Ovary (tissue), 9 donors: ENCODE data around the gene ZNF609. TPM values are rescaled to one million over a fixed set of nuclear protein-coding genes. Genes with fewer than 3 reads are reported as not detected.
"Not testable (repeated sequence)": the region's sequence is repeated elsewhere in the genome, so short reads cannot be mapped to it uniquely, and the experiment has no call there.

Experiments used
- DNase-seq, 5 donors: peaks; one replicate each; pipeline ENCODE4 v3.0.0-alpha.2; 2019 to 2020
- H3K27ac ChIP-seq, 2 donors: fragments of 200-600 bp; one replicate each; pipeline versions ENCODE4 v1.5.1 to v1.8.0; 2019 to 2022
- H3K27me3 ChIP-seq: fragments of 200-600 bp; one replicate; pipeline ENCODE4 v1.8.0; 2022
- H3K36me3 ChIP-seq: fragments of 200-600 bp; sonication (generic); one replicate; pipeline ENCODE4 v1.5.1; 2019
- H3K4me1 ChIP-seq: one replicate; pipeline ENCODE4 v1.8.1; 2013; ENCODE audit warnings: mild to moderate bottlenecking, moderate library complexity; ENCODE audit not compliant: insufficient read depth
- H3K4me3 ChIP-seq: fragments of 200-600 bp; sonication (generic); one replicate; pipeline ENCODE4 v1.5.1; 2017
- H3K9me3 ChIP-seq, 2 donors: fragments of 200-600 bp in 1 of 2; sonication (generic) in 1 of 2; one replicate each; pipeline versions ENCODE4 v1.5.1 to v1.8.1; 2013 to 2019; ENCODE audit warnings: mild to moderate bottlenecking in 1 of 2, moderate library complexity in 1 of 2
- EP300 ChIP-seq: sonication (generic); formaldehyde crosslinking; IDR thresholded peaks from one replicate; pipeline ENCODE4 v1.6.1; 2017; ENCODE audit warnings: antibody characterized with exemption
- POLR2A ChIP-seq: fragments of 450-650 bp; IDR thresholded peaks from one replicate; pipeline ENCODE4 v1.6.1; 2017; ENCODE audit warnings: antibody characterized with exemption, mild to moderate bottlenecking, moderate library complexity
- WGBS, 3 donors: extraction: QIAGEN DNeasy Blood & Tissue Kit in 1 of 3; methylation state at CpG; one replicate each; pipeline versions ENCODE4 v1.1.5 to v1.1.7; 2013 to 2017; 5-methylcytosine and 5-hydroxymethylcytosine counted together
- intact Hi-C, 4 donors: fragments of 100-400 bp; cut with DNase I; formaldehyde crosslinking; loops; one replicate each; pipeline versions ENCODE4 v1.11.0 to v1.15.1; 2022 to 2023
- polyA plus RNA-seq, 2 donors: library from polyadenylated mRNA; stranded (reverse); fragments of 200-250 nt in 1 of 2; fragments of 350-450 nt in 1 of 2; fragmentation: Illumina TruSeq in 1 of 2; extraction: RNeasy Lipid Tissue Mini Kit (QIAGEN cat#74804) in 1 of 2; gene quantifications; one replicate each; pipeline ENCODE4 v1.2.3, GENCODE V29; 2013 to 2014
- total RNA-seq, 7 donors: library from RNA; depleted of rRNA in 2 of 7; stranded (reverse); fragments of >200 nt in 2 of 7; fragmentation: NEBNext Ultra II Directional in 3 of 7; extraction: Animal tissue kit (Norgen Biotek cat#: 25700) in 3 of 7; gene quantifications; one replicate each; pipeline versions ENCODE4 v1.1.0 to v1.2.4, GENCODE V29; 2016 to 2023
- TF ChIP-seq, protein P1 (sequence below), 3 donors: fragments of 450-650 bp in 2 of 3; fragments of 200-600 bp in 1 of 3; IDR thresholded peaks; one replicate each; pipeline versions ENCODE4 v1.5.1 to v1.8.0; 2016 to 2022; ENCODE audit warnings: antibody characterized with exemption in 3 of 3, mild to moderate bottlenecking in 1 of 3
- donor health status: DM: no; HTN: no; CAD: no; lungs with moderate emphysema.
- donor health status: DM: no; HTN: no; CAD: no.
- donor health status: Bipolar disorder and iron deficiency.
- donor health status: DM: yes; HTN: yes; CAD: no.
- donor health status: DM: no; HTN: no; CAD: no.
- donor health status: DM: yes; HTN: yes; CAD: no.

The ZNF609 gene
- total and polyA plus RNA-seq, 9 donors, result 18.4 to 63.6 (median 40.7) TPM

- Histone ChIP-seq H3K4me1 (peaks cover 7% of the 10 kb centered on the region), H3K4me3 (no peak overlapping the region), H3K9me3 (no peaks in the 10 kb centered on the region), H3K27me3 (no peaks in the 10 kb centered on the region), H3K36me3 (no peaks in the 10 kb centered on the region), H3K27ac (no peak overlapping the region)
- no peak for DNase-seq
- no peak for TF ChIP-seq POLR2A
- TF ChIP-seq, protein P1, sequence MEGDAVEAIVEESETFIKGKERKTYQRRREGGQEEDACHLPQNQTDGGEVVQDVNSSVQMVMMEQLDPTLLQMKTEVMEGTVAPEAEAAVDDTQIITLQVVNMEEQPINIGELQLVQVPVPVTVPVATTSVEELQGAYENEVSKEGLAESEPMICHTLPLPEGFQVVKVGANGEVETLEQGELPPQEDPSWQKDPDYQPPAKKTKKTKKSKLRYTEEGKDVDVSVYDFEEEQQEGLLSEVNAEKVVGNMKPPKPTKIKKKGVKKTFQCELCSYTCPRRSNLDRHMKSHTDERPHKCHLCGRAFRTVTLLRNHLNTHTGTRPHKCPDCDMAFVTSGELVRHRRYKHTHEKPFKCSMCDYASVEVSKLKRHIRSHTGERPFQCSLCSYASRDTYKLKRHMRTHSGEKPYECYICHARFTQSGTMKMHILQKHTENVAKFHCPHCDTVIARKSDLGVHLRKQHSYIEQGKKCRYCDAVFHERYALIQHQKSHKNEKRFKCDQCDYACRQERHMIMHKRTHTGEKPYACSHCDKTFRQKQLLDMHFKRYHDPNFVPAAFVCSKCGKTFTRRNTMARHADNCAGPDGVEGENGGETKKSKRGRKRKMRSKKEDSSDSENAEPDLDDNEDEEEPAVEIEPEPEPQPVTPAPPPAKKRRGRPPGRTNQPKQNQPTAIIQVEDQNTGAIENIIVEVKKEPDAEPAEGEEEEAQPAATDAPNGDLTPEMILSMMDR (IDR thresholded peaks at IDR 0.05), result no peak
- no peak for TF ChIP-seq EP300
- WGBS, 3 donors, result 94 to 97% (median 95%) methylated on average over 1 of the region's 1 CpG
- intact Hi-C loops, result no loop called here
These were observed 183.3 kb downstream of the ZNF609 start for GRCh38 chr15:64643685-64644084.

GRCh38 chr15:64644811-64645210 lies 184.4 kb downstream of the ZNF609 start:
- intact Hi-C loops, H3K27me3 ChIP-seq, H3K27ac ChIP-seq: not testable (repeated sequence)

DNA sequence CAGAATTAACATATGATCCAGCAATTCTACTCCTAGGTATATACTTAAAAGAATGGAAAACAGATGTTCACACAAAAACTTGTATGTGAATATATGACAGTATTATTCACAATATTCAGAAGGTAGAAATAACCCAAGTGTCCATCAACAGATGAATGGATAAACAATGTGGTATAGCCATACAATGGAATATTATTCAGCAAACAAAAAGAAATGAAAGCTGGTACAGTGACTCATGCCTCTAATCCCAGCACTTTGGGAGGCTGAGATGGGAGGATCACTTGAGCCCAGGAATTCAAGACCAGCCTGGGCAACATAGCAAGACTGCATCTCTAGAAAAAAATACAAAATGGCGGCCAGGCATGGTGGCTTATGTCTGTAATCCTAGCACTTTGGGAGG lies 185.6 kb downstream of the ZNF609 start:
- WGBS, 3 donors, result 91 to 100% (median 98%) methylated on average over 1 of the region's 1 CpG
- Histone ChIP-seq H3K4me1 (no peaks in the 10 kb centered on the region), H3K27me3 (no peaks in the 10 kb centered on the region), H3K36me3 (no peaks in the 10 kb centered on the region), H3K27ac (no peak overlapping the region), H3K9me3 (no peaks in the 10 kb centered on the region), H3K4me3 (no peak overlapping the region)
- intact Hi-C loops, result no loop called here
- TF ChIP-seq EP300 (no peak), POLR2A (no peak)
- TF ChIP-seq, protein P1 (IDR thresholded peaks at IDR 0.05), result no peak
- DNase-seq, result no peak

More at GRCh38 chr15:64644811-64645210, 184.4 kb downstream of the ZNF609 start:
- H3K36me3 ChIP-seq, H3K4me3 ChIP-seq, H3K4me1 ChIP-seq, H3K9me3 ChIP-seq, DNase-seq: not testable (repeated sequence)

GRCh38 chr15:64647367-64647766 lies 187.0 kb downstream of the ZNF609 start:
- Histone ChIP-seq H3K4me3 (no peak overlapping the region), H3K9me3 (no peaks in the 10 kb centered on the region), H3K4me1 (no peaks in the 10 kb centered on the region), H3K27ac (no peak overlapping the region), H3K27me3 (no peaks in the 10 kb centered on the region), H3K36me3 (no peaks in the 10 kb centered on the region)
- intact Hi-C loops, result no loop called here
- DNase-seq, result no peak
- TF ChIP-seq, protein P1 (IDR thresholded peaks at IDR 0.05), result no peak
- TF ChIP-seq POLR2A, result no peak
- no peak for TF ChIP-seq EP300
- 94 to 100% (median 98%) methylated on average over 1 of the region's 1 CpG for WGBS, 3 donors

- no peak overlapping the region for H3K4me3 ChIP-seq
These were observed 190.2 kb downstream of the ZNF609 start for GRCh38 chr15:64650552-64650951.

More at GRCh38 chr15:64650552-64650951, 190.2 kb downstream of the ZNF609 start:
- Histone ChIP-seq H3K4me1 (no peaks in the 10 kb centered on the region), H3K27me3 (no peaks in the 10 kb centered on the region), H3K27ac (no peak overlapping the region), H3K9me3 (no peaks in the 10 kb centered on the region), H3K36me3 (no peaks in the 10 kb centered on the region)
- 84 to 96% (median 93%) methylated on average over 1 of the region's 1 CpG for WGBS, 3 donors
- no peak for TF ChIP-seq POLR2A
- no peak for TF ChIP-seq EP300
- TF ChIP-seq, protein P1 (IDR thresholded peaks at IDR 0.05), result no peak
- intact Hi-C loops, result no loop called here
- DNase-seq, result no peak
